AG20443 (cell line): ENCODE measurements around the gene KLHL9.
"Not testable (repeated sequence)": the region's sequence is repeated elsewhere in the genome, so short reads cannot be mapped to it uniquely, and the experiment has no call there.

Experiments used
- DNase-seq: peaks from one replicate; pipeline ENCODE4 v3.0.0; 2012; ENCODE audit warnings: low spot score, mixed read lengths

KLHL9 gene

GRCh38 chr9:21334701-21335632 lies at the start of gene KLHL9:
Gene KLHL9 (minus strand): TSS chr9:21335404. CDS start chr9:21334859, 545 bp downstream.
- peak; percentile 99 for DNase-seq

- DNase-seq, result no peak
Measured at GRCh38 chr9:21383627-21384026, 48.4 kb upstream of the KLHL9 start.

- DNase-seq, result no peak
Measured at GRCh38 chr9:21381448-21382339, 46.5 kb upstream of the KLHL9 start.

GRCh38 chr9:21371467-21371866 lies 36.3 kb upstream of the KLHL9 start:
- DNase-seq, result not testable (repeated sequence)

GRCh38 chr9:21367957-21368356 lies 32.8 kb upstream of the KLHL9 start, which contains the start of gene IFNA13:
Gene IFNA13 (minus strand): TSS chr9:21368057. CDS start chr9:21368010, 47 bp downstream.
- DNase-seq, result no peak

- not testable (repeated sequence) for DNase-seq
Measured at GRCh38 chr9:21367169-21367568, 32.0 kb upstream of the KLHL9 start.

GRCh38 chr9:21362287-21362686 lies 27.1 kb upstream of the KLHL9 start:
- no peak for DNase-seq

GRCh38 chr9:21357479-21358460 lies 22.6 kb upstream of the KLHL9 start:
- no peak for DNase-seq

- DNase-seq, result no peak
Measured at GRCh38 chr9:21350787-21351186, 15.6 kb upstream of the KLHL9 start, which contains the start of gene IFNA6. Gene IFNA6 (minus strand): TSS chr9:21350887. CDS start chr9:21350887, 0 bp downstream.

- no peak for DNase-seq
Measured at GRCh38 chr9:21348430-21348970, 13.3 kb upstream of the KLHL9 start.

- DNase-seq, result no peak
Measured at GRCh38 chr9:21340735-21341134, 5.5 kb upstream of the KLHL9 start.

- no peak for DNase-seq
Measured at GRCh38 chr9:21336457-21336856, 1.3 kb upstream of the KLHL9 start.

GRCh38 chr9:21333226-21333625 lies 2.0 kb downstream of the KLHL9 start:
- DNase-seq, result no peak

- no peak for DNase-seq
Measured at GRCh38 chr9:21331676-21332402, 3.4 kb downstream of the KLHL9 start.

- DNase-seq, result peak; percentile 46
Measured at GRCh38 chr9:21326526-21327139, 8.6 kb downstream of the KLHL9 start.

- DNase-seq, result no peak
Measured at GRCh38 chr9:21324047-21324446, 11.2 kb downstream of the KLHL9 start.

- DNase-seq, result no peak
Measured at GRCh38 chr9:21322911-21323461, 12.2 kb downstream of the KLHL9 start.

- DNase-seq, result no peak
Measured at GRCh38 chr9:21320465-21320864, 14.7 kb downstream of the KLHL9 start.
